Measurements from ENCODE around the gene CHN2.

Gene CHN2

DNA sequence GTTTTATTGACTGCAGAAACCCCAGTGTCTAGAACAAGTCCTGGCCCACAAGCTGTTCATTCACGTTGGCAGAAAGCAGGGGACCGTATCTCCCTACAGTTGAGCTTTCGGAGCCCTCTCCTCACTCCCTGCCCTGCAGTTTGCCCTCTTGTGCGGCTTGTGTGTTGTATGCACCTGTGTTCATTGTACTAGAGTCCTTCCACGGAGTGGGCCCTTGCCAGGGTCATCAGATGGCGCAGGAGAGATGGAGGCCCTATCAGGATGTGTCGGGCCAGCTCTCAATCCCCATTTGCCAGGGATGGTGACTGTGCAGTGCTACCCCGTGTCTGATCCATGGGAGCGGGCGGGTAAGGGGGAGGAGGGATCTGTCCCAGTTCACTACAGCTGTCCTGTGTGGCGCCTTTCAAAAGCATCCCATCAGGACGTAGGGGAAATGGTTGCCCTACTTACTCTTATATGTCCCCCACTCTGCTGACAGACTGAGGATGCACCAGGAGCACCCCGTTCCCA, 291.7 kb downstream of the CHN2 start:
- Histone ChIP-seq H3K4me1 (ENCODE audit: control insufficient read depth in 5 of 5, insufficient read depth in 5 of 5, low read length in 5 of 5) (peaks cover 1 to 20% (median 17%) of the 10 kb centered on the region in 5 donors), H3K4me3 (ENCODE audit: low read depth in 1 of 5, low read length in 5 of 5) (no peak overlapping the region), H3K27me3 (ENCODE audit: control insufficient read depth in 5 of 5, insufficient read depth in 4 of 5, low read length in 5 of 5) (no peaks in the 10 kb centered on the region), H3K36me3 (ENCODE audit: control insufficient read depth in 5 of 5, insufficient read depth in 5 of 5, low read length in 5 of 5) (no peaks in the 10 kb centered on the region), H3K27ac (ENCODE audit: low read depth, low read length) (no peak overlapping the region), H3K9ac (ENCODE audit: low read length in 5 of 5) (no peak overlapping the region), H3K9me3 (ENCODE audit: control insufficient read depth in 5 of 5, low read length in 5 of 5) (no peaks in the 10 kb centered on the region)

DNA sequence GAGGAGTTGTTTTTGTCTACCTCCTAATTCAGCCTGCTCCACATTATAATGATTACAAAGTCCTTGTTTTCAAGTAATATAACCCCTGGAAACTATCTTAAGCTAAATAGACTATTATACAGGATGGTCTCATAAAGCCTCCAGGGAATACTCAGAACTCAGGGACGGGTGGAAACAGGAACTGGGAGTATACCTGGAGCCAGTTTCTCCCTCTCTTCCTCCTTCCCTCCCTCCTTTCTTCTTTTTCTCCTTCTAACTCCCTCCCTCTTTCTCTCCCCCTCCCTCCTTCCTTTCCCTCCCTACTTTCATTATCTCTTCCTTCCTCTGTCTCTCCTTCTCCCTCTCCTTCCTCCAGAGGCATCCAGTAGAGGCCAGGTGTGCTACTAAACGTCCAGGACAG, 292.8 kb downstream of the CHN2 start:
- H3K27ac ChIP-seq (ENCODE audit: low read depth, low read length), result no peak overlapping the region
- no peaks in the 10 kb centered on the region for H3K36me3 ChIP-seq (ENCODE audit: control insufficient read depth in 5 of 5, insufficient read depth in 5 of 5, low read length in 5 of 5)
- H3K9ac ChIP-seq (ENCODE audit: low read length in 5 of 5), result no peak overlapping the region
- H3K4me3 ChIP-seq (ENCODE audit: low read depth in 1 of 5, low read length in 5 of 5), result no peak overlapping the region
- no peaks in the 10 kb centered on the region for H3K27me3 ChIP-seq (ENCODE audit: control insufficient read depth in 5 of 5, insufficient read depth in 4 of 5, low read length in 5 of 5)
- no peaks in the 10 kb centered on the region for H3K9me3 ChIP-seq (ENCODE audit: control insufficient read depth in 5 of 5, low read length in 5 of 5)
- H3K4me1 ChIP-seq (ENCODE audit: control insufficient read depth in 5 of 5, insufficient read depth in 5 of 5, low read length in 5 of 5), result peaks cover 1 to 20% (median 17%) of the 10 kb centered on the region in 5 donors

DNA sequence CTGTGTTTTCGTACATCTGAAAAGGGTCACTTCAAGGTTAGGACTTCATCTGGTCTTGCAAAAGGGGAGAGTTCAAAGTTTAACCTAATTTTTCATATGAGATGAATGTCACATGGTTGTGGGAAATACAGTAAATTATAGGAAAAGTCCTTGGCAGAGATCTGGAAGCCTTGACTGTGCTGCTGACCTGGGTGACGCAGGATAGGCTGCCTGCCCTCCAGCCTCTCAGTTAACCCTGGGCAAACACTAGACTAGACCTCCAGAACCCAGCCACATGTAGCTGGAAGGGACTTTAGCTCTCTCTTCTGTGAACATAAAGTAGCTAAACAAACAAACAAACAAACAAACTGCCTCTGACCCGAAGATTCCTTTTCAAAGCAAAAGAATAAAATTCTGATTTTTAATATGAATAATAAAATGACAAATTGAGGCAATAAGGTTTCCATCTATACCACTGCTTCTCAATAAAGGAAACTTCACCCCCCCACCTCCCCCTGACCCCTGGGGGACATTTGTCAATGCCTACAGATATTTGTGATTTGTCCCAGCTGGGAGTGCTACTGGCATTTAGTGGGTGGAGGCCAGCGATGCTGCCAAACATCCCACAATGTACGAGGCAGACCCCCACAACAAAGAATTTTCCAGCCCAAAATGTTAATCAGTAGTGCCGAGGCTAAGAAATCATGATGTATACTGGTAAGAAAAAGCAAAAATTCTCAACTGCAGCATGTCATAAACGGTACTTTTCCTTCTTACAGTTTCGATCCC, 293.8 kb downstream of the CHN2 start:
- Histone ChIP-seq H3K36me3 (ENCODE audit: control insufficient read depth in 5 of 5, insufficient read depth in 5 of 5, low read length in 5 of 5) (no peaks in the 10 kb centered on the region), H3K9ac (ENCODE audit: low read length in 5 of 5) (no peak overlapping the region), H3K27ac (ENCODE audit: low read depth, low read length) (no peak overlapping the region), H3K9me3 (ENCODE audit: control insufficient read depth in 5 of 5, low read length in 5 of 5) (no peaks in the 10 kb centered on the region), H3K27me3 (ENCODE audit: control insufficient read depth in 5 of 5, insufficient read depth in 4 of 5, low read length in 5 of 5) (no peaks in the 10 kb centered on the region), H3K4me1 (ENCODE audit: control insufficient read depth in 5 of 5, insufficient read depth in 5 of 5, low read length in 5 of 5) (peaks cover 1 to 21% (median 17%) of the 10 kb centered on the region in 5 donors), H3K4me3 (ENCODE audit: low read depth in 1 of 5, low read length in 5 of 5) (peak overlapping the region in 1 of 5 donors; percentile 34)

DNA sequence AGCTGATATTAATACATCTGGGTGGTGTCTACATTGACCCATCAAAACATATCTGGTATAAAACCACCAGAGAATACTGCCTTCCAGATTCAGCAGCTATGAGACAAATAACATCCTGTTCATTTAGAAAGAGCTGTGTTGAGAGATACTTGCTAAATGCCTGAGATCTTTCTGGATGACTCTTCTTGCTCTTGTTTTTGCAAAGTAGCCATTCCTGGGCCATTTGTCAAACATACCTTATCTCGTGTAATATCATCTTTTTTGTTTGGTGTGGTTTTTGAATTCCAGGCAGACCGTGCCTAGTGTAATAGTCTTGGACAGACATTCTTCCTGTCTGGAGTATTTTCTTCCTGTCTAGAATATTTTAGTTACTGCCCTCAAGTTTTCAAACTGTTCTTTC, 294.4 kb downstream of the CHN2 start:
- Histone ChIP-seq H3K27ac (ENCODE audit: low read depth, low read length) (peak overlapping the region; percentile 34), H3K9ac (ENCODE audit: low read length in 5 of 5) (no peak overlapping the region), H3K27me3 (ENCODE audit: control insufficient read depth in 5 of 5, insufficient read depth in 4 of 5, low read length in 5 of 5) (no peaks in the 10 kb centered on the region), H3K36me3 (ENCODE audit: control insufficient read depth in 5 of 5, insufficient read depth in 5 of 5, low read length in 5 of 5) (no peaks in the 10 kb centered on the region), H3K4me3 (ENCODE audit: low read depth in 1 of 5, low read length in 5 of 5) (peak overlapping the region in 1 of 5 donors; percentile 34), H3K4me1 (ENCODE audit: control insufficient read depth in 5 of 5, insufficient read depth in 5 of 5, low read length in 5 of 5) (peaks cover 1 to 27% (median 23%) of the 10 kb centered on the region in 5 donors), H3K9me3 (ENCODE audit: control insufficient read depth in 5 of 5, low read length in 5 of 5) (no peaks in the 10 kb centered on the region)

DNA sequence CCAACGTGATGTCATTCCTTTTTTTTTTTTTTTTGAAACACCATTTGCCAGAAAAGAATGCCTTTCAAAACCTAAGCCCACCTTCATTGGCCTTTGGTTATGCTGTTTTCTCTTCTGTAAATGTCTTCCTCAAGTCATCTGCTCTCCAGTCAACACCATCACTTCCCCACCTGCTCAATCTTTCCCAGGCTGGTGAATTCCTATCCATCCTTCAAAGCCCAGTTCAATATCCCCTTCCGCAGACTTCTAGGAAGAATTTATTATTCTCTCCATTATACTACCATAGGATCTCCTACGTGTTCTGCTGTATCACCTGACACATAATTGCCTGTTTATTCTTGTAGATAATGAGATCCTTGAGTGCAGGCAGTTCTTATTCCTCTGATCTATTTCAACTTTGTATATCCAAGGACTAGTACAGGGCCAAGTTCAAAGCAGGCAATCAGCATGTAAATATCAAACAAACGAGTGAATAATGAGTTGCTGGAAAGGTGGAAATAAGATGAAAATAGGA, 295.6 kb downstream of the CHN2 start:
- H3K9ac ChIP-seq (ENCODE audit: low read length in 5 of 5), result no peak overlapping the region
- no peaks in the 10 kb centered on the region for H3K27me3 ChIP-seq (ENCODE audit: control insufficient read depth in 5 of 5, insufficient read depth in 4 of 5, low read length in 5 of 5)
- no peaks in the 10 kb centered on the region for H3K9me3 ChIP-seq (ENCODE audit: control insufficient read depth in 5 of 5, low read length in 5 of 5)
- H3K4me1 ChIP-seq (ENCODE audit: control insufficient read depth in 5 of 5, insufficient read depth in 5 of 5, low read length in 5 of 5), result peaks cover 1 to 31% (median 24%) of the 10 kb centered on the region in 5 donors
- H3K4me3 ChIP-seq (ENCODE audit: low read depth in 1 of 5, low read length in 5 of 5), result no peak overlapping the region
- no peaks in the 10 kb centered on the region for H3K36me3 ChIP-seq (ENCODE audit: control insufficient read depth in 5 of 5, insufficient read depth in 5 of 5, low read length in 5 of 5)
- H3K27ac ChIP-seq (ENCODE audit: low read depth, low read length), result no peak overlapping the region

DNA sequence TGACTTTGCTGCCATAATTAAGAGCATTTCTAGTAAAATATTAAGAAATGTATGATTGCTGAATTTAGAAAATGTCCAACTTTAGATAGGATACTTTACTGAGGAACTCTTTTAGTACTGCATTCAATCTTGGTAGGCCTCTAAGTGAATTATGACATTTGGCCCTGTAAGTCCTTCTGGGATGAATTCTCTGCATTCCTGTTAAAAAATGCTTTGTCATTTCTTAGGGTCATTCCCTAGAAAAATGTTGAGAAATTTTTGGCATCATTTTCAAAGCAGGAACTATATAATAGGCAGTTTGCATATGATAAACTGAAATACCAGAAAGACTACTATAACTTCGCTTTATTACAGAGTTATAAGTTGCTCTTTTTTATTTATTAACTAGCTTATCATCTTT, 299.8 kb downstream of the CHN2 start:
- Histone ChIP-seq H3K27me3 (ENCODE audit: control insufficient read depth in 5 of 5, insufficient read depth in 4 of 5, low read length in 5 of 5) (no peaks in the 10 kb centered on the region), H3K9ac (ENCODE audit: low read length in 5 of 5) (peak overlapping the region in 1 of 5 donors; percentile 58), H3K36me3 (ENCODE audit: control insufficient read depth in 5 of 5, insufficient read depth in 5 of 5, low read length in 5 of 5) (no peaks in the 10 kb centered on the region), H3K4me3 (ENCODE audit: low read depth in 1 of 5, low read length in 5 of 5) (no peak overlapping the region), H3K9me3 (ENCODE audit: control insufficient read depth in 5 of 5, low read length in 5 of 5) (no peaks in the 10 kb centered on the region), H3K27ac (ENCODE audit: low read depth, low read length) (peak overlapping the region; percentile 75), H3K4me1 (ENCODE audit: control insufficient read depth in 5 of 5, insufficient read depth in 5 of 5, low read length in 5 of 5) (peaks cover 0 to 15% (median 9%) of the 10 kb centered on the region in 5 donors)

DNA sequence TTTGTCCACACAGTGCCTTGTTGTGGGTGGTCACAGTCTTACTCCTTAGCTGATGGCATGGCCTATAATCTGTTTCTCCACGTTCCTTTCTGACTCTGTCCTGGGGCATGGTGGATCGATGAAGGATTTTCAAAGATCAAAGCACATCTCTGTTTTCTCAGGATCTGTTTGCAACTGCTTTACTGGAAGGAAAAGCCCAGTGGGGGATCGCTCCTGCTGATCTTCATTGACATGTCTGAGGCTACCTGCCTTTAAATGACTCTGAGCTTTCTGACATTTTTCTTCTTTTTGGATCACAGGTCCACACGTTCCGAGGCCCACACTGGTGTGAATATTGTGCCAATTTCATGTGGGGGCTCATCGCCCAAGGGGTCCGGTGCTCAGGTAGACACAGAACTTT, 301.1 kb downstream of the CHN2 start:
- no peaks in the 10 kb centered on the region for H3K36me3 ChIP-seq (ENCODE audit: control insufficient read depth in 5 of 5, insufficient read depth in 5 of 5, low read length in 5 of 5)
- no peak overlapping the region for H3K27ac ChIP-seq (ENCODE audit: low read depth, low read length)
- H3K4me1 ChIP-seq (ENCODE audit: control insufficient read depth in 5 of 5, insufficient read depth in 5 of 5, low read length in 5 of 5), result peaks cover 0 to 13% (median 9%) of the 10 kb centered on the region in 5 donors
- H3K27me3 ChIP-seq (ENCODE audit: control insufficient read depth in 5 of 5, insufficient read depth in 4 of 5, low read length in 5 of 5), result no peaks in the 10 kb centered on the region
- H3K4me3 ChIP-seq (ENCODE audit: low read depth in 1 of 5, low read length in 5 of 5), result no peak overlapping the region
- no peaks in the 10 kb centered on the region for H3K9me3 ChIP-seq (ENCODE audit: control insufficient read depth in 5 of 5, low read length in 5 of 5)
- no peak overlapping the region for H3K9ac ChIP-seq (ENCODE audit: low read length in 5 of 5)

DNA sequence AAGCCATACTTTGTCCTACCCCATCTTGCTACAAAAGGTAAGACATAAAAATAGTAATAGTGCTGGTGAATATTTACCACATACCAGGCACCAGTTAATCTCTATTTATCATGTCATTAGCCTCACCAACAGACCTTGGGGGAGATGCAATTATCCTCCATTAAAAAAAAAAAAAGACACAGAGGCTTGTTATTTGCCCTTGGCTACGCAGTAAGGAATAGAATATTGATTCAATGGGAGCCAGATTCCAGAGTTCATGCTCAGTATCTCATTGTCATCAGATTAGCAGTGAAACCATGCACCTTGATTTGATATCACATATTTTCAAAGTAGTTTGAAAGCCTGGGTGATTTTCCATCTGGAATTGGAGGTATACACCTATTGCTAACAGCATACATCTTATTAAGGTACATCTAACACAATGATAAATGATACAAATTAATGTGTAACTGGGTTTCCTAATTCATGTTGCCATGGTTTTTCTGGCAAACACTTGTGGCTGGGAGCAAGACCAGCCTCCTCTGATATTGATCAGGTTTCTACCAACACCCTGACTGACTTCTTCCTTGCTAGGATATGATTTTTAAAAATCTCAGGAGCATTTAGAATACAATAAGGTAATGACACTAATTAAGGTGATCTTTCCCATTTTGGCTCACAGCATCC, 301.9 kb downstream of the CHN2 start:
- Histone ChIP-seq H3K27ac (ENCODE audit: low read depth, low read length) (no peak overlapping the region), H3K4me3 (ENCODE audit: low read depth in 1 of 5, low read length in 5 of 5) (no peak overlapping the region), H3K9me3 (ENCODE audit: control insufficient read depth in 5 of 5, low read length in 5 of 5) (no peaks in the 10 kb centered on the region), H3K36me3 (ENCODE audit: control insufficient read depth in 5 of 5, insufficient read depth in 5 of 5, low read length in 5 of 5) (no peaks in the 10 kb centered on the region), H3K4me1 (ENCODE audit: control insufficient read depth in 5 of 5, insufficient read depth in 5 of 5, low read length in 5 of 5) (peaks cover 0 to 13% (median 9%) of the 10 kb centered on the region in 5 donors), H3K9ac (ENCODE audit: low read length in 5 of 5) (no peak overlapping the region), H3K27me3 (ENCODE audit: control insufficient read depth in 5 of 5, insufficient read depth in 4 of 5, low read length in 5 of 5) (no peaks in the 10 kb centered on the region)

DNA sequence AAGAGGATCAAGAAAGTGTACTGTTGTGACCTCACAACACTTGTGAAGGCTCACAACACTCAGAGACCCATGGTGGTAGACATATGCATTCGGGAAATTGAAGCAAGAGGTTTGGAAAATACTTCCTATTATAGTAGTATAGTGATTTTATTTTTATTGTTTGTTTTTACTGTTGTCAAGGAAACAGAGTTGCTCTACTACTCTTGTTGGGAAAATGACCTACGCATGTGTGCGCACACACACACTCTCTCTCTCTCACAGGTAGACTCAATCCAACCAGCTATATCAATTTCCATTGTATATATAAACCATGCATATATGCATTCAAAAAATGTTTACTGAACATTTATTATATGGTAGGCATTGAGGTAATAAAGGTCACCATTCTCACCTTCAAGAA, 305.4 kb downstream of the CHN2 start:
- Histone ChIP-seq H3K9me3 (ENCODE audit: control insufficient read depth in 5 of 5, low read length in 5 of 5) (no peaks in the 10 kb centered on the region), H3K36me3 (ENCODE audit: control insufficient read depth in 5 of 5, insufficient read depth in 5 of 5, low read length in 5 of 5) (no peaks in the 10 kb centered on the region), H3K27ac (ENCODE audit: low read depth, low read length) (no peak overlapping the region), H3K9ac (ENCODE audit: low read length in 5 of 5) (no peak overlapping the region), H3K4me1 (ENCODE audit: control insufficient read depth in 5 of 5, insufficient read depth in 5 of 5, low read length in 5 of 5) (no peaks in the 10 kb centered on the region), H3K4me3 (ENCODE audit: low read depth in 1 of 5, low read length in 5 of 5) (no peak overlapping the region), H3K27me3 (ENCODE audit: control insufficient read depth in 5 of 5, insufficient read depth in 4 of 5, low read length in 5 of 5) (no peaks in the 10 kb centered on the region)

DNA sequence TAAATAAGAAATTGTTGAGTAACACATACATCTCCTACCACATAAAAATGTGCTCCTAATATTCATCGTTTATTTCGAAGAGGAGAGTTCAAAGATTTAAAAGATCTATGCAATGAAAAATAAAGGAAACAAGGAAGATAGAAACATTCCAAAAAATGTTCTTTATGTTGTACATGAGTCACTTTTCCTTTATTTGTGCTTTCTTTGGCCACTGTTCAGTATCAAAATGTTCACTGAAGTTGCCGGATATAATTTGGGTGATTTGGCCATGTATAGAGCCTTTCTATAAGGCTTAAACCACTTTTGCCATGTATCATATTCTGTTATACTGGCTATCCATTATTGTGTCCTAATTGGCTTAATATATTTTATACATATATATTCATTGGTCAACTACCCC, 306.1 kb downstream of the CHN2 start:
- no peak overlapping the region for H3K9ac ChIP-seq (ENCODE audit: low read length in 5 of 5)
- H3K36me3 ChIP-seq (ENCODE audit: control insufficient read depth in 5 of 5, insufficient read depth in 5 of 5, low read length in 5 of 5), result no peaks in the 10 kb centered on the region
- H3K4me1 ChIP-seq (ENCODE audit: control insufficient read depth in 5 of 5, insufficient read depth in 5 of 5, low read length in 5 of 5), result no peaks in the 10 kb centered on the region
- H3K27ac ChIP-seq (ENCODE audit: low read depth, low read length), result no peak overlapping the region
- H3K4me3 ChIP-seq (ENCODE audit: low read depth in 1 of 5, low read length in 5 of 5), result no peak overlapping the region
- H3K27me3 ChIP-seq (ENCODE audit: control insufficient read depth in 5 of 5, insufficient read depth in 4 of 5, low read length in 5 of 5), result no peaks in the 10 kb centered on the region
- no peaks in the 10 kb centered on the region for H3K9me3 ChIP-seq (ENCODE audit: control insufficient read depth in 5 of 5, low read length in 5 of 5)
